NCI-H82 treated with DMSO at 0.1 percent for 48 hours (cell line): ENCODE data around the gene KCNT1.

ENCODE experiments used
- DNase-seq: peaks from one replicate; lab custom pipeline; 2025; ENCODE audit not compliant: unreplicated experiment; lab: John Stamatoyannopoulos, UW

KCNT1 gene

GRCh38 chr9:135744333-135745070, 42.5 kb downstream of the KCNT1 start:
- no peak for DNase-seq

DNA sequence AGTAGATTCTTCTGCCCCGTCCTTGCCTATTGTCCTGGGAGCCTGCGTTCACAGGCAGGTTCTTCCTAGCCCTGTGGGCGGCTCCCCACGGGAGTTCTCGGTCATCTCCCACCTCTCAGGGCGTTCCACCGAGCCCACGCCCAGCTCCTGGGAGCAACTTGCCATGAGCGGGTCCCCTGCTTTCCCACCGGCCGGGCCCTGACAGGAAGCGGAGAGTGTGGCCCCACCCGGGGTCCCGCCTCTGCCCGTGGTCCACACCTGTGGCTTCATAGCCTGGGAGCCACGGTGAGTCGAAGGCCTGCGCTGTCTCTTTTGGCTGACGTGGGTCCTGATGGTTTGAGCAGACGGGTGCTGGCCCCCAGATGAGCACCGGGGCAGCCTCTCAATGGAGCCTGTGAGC, 43.2 kb downstream of the KCNT1 start:
- DNase-seq, result no peak

GRCh38 chr9:135745686-135746324, 43.8 kb downstream of the KCNT1 start:
- DNase-seq, result no peak

- DNase-seq, result no peak
These were observed 44.6 kb downstream of the KCNT1 start for GRCh38 chr9:135746565-135746964.

GRCh38 chr9:135747311-135747710, 45.3 kb downstream of the KCNT1 start:
- DNase-seq, result no peak

- DNase-seq, result no peak
These were observed 46.7 kb downstream of the KCNT1 start for GRCh38 chr9:135748676-135749075.

DNA sequence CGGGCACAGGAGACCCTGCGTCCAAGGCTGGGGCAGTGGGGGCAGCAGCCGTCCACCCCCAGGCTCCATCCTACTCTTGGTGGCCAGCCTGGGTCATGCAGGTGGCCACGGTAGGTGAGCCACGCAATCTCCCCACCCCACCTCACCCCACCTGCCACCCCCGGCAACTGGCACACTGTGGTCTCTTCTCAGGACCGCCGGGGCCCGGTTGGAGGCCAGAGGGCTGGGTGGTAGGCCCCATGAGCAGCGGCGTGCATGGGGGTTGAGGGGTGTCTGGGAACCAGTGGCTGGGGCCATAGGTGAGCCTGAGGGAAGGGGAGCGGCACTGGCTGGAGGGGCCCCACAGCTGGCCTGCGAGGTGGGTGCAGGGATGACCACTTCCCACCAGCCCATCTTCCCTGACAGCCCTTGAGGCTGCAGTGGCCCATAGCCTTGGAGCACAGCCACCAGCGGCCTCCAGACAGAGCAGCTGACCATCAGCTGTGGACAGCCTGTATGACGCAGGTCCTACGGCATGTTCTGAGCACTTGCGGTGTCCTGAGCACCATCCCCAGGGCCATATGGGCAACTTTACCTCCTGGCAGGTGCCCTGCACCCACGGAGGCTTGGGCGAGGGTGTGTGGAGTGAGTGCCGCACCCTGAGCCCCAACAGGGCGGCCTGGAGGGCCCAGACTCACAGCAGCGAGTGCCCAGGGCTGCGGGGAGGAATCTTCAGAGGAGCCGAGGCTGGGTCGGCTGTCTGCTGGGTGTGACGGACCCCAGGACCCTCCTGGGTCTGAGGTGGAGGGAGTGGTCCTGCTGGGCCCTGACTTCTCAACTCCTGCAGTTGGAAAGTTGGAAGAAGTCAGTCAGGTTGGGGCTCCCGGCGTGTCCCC, 47.4 kb downstream of the KCNT1 start:
- DNase-seq, result no peak

DNA sequence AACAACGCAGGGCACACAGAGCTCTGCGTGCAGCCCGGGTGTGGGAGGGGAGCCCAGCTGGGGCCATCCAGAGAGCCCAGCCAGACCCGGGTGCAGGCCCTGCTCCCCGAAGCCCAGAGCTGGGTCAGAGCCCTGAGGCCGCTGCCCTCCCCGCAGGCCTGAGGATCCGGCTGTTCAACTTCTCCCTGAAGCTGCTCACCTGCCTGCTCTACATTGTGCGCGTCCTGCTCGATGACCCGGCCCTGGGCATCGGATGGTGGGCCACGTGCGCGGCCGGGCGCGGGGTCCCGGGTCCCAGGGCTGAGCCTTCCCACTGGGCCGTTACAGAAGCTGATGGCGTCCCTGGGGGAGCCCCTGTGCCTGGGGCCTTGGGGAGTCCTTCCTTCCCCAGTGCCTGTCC, 48.8 kb downstream of the KCNT1 start:
- no peak for DNase-seq

- DNase-seq, result no peak
These were observed 49.5 kb downstream of the KCNT1 start for GRCh38 chr9:135751501-135751900.

GRCh38 chr9:135752281-135753204, 50.6 kb downstream of the KCNT1 start:
- DNase-seq, result no peak

GRCh38 chr9:135753391-135754105, 51.6 kb downstream of the KCNT1 start:
- no peak for DNase-seq

DNA sequence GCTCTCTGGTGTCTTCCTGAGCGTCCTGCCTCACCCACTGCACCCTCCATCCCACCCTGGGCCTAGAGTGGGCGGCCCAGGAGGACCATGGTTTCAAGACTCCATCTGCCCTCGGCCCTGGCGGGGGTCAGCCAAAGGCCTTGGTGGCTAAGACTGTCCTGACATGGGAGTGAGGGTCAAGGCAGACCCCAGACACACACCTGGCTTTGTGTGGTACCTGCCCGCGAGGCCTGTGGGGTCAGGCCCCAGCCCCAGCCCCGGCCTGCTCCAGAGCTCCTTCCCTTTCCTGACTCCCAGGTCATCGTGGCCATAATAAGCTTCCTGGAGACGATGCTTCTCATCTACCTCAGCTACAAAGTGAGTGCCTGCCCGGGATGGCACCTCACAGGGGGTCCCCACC, 54.6 kb downstream of the KCNT1 start:
- DNase-seq, result no peak

GRCh38 chr9:135757356-135757755, 55.4 kb downstream of the KCNT1 start:
- no peak for DNase-seq

GRCh38 chr9:135758056-135758455, 56.1 kb downstream of the KCNT1 start:
- DNase-seq, result no peak

GRCh38 chr9:135758870-135759269, 56.9 kb downstream of the KCNT1 start:
- DNase-seq, result no peak

DNA sequence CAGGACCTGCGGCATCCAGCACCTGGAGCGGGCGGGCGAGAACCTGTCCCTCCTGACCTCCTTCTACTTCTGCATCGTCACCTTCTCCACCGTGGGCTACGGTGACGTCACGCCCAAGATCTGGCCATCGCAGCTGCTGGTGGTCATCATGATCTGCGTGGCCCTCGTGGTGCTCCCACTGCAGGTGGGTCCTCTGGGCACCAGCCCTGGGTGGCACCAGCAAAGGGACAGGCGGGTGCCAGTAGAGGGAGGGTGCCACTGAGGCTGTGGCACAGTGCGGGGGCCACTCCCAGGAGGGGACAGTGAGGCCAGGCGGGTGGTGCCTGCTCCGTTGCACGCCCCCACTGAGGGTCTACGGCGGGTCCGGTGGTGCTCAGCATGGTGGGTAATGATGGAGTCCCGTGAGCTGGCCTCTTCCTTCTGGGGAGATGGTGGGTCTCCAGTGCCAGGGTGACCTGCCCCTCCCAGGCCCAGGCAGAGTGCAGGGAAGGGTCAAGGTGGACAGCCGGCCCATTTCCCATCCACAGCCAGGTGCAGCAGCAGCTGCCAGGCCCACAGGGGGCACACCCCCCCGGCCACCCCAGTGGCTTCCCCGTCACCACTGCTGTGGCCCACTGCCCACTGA, 57.8 kb downstream of the KCNT1 start:
- no peak for DNase-seq

- no peak for DNase-seq
These were observed 58.5 kb downstream of the KCNT1 start for GRCh38 chr9:135760465-135760864.

DNA sequence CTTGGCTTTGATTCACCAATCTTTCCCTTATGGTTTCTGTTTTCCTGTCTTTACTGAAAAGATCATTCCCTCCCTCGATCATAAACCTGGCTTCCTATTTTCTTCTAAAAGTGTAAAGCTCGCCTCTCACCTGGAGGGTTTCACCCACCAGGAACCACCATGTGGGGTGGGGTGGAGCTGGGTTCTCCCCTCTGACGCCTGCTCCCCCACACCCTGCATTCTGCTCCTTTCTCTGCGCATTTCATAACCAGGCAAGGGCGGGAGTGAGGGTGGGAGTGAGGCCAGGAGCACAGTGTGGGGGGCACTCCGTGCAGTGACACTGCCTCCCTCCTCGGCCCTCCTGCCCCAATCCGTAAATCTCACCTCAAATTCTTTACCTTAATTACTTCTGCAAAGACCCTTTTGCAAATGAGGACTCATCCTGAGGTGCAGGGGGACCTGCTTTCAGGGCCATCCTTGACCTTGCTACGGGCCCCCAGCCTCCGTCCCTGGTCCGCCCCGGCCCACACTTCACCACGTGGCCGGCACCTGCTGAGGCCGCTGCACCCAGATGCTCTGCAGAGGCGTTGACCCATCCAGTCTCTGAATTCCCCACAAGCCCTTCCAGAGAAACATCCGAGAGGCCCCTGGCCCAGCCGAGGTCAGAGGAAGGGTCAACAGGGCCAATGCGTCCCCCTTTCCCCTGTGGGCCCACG, 59.3 kb downstream of the KCNT1 start:
- no peak for DNase-seq

GRCh38 chr9:135761845-135762168, 59.8 kb downstream of the KCNT1 start:
- no peak for DNase-seq
